ENCODE measurements around the gene PLEKHA8. TPM values are rescaled to one million over a fixed set of nuclear protein-coding genes. Genes with fewer than 3 reads are reported as not detected.

The PLEKHA8 gene
- total RNA-seq, 1 donor, result 13.8 TPM

DNA sequence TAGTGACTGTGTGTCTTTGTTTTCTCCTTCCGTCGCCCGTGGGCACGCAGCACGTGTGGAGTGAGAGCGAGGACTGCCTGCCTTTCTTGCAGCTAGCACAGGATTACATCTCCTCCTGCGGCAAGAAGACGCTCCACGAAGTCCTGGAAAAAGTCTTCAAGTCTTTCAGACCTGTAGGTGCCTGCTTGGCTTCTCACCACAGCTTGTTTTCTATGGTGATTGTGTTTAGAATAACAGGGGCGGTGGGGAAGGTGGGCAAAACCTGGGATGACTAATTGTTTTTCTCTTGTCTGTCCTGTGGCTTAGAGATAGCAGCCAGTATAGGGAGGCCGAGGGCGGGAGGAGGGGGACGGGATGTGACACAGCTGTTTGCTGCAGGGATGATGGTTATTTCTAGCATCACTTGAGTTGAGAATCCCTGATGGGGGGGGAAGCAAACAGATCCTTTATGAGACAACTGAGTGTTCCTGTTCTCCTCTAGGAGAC lies 118.0 kb downstream of the PLEKHA8 start:
- Histone ChIP-seq H3K36me3 (ENCODE audit: insufficient read depth, low read length) (peaks cover 2% of the 10 kb centered on the region), H3K27me3 (ENCODE audit: insufficient read depth, low read length) (no peaks in the 10 kb centered on the region), H3K27ac (ENCODE audit: low read depth, low read length) (no peak overlapping the region), H4K20me1 (ENCODE audit: insufficient read depth, low read length) (peaks cover 5% of the 10 kb centered on the region), H3K4me1 (ENCODE audit: insufficient read depth, low read length) (peaks cover 13% of the 10 kb centered on the region), H2AFZ (ENCODE audit: low read length) (no peak overlapping the region), H3K4me3 (ENCODE audit: insufficient read depth, low read length) (no peak overlapping the region), H3K9me3 (ENCODE audit: low read depth, low read length) (no peaks in the 10 kb centered on the region), H3K79me2 (ENCODE audit: insufficient read depth, low read length) (peaks cover 20% of the 10 kb centered on the region), H3K4me2 (ENCODE audit: insufficient read depth, low read length) (no peak overlapping the region)
- TF ChIP-seq, protein P1, sequence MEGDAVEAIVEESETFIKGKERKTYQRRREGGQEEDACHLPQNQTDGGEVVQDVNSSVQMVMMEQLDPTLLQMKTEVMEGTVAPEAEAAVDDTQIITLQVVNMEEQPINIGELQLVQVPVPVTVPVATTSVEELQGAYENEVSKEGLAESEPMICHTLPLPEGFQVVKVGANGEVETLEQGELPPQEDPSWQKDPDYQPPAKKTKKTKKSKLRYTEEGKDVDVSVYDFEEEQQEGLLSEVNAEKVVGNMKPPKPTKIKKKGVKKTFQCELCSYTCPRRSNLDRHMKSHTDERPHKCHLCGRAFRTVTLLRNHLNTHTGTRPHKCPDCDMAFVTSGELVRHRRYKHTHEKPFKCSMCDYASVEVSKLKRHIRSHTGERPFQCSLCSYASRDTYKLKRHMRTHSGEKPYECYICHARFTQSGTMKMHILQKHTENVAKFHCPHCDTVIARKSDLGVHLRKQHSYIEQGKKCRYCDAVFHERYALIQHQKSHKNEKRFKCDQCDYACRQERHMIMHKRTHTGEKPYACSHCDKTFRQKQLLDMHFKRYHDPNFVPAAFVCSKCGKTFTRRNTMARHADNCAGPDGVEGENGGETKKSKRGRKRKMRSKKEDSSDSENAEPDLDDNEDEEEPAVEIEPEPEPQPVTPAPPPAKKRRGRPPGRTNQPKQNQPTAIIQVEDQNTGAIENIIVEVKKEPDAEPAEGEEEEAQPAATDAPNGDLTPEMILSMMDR (IDR thresholded peaks at IDR 0.05; ENCODE audit: extremely low read depth, low read depth, low read length), result no peak
- no peak for DNase-seq (ENCODE audit: insufficient read length, low spot score, missing footprints)

DNA sequence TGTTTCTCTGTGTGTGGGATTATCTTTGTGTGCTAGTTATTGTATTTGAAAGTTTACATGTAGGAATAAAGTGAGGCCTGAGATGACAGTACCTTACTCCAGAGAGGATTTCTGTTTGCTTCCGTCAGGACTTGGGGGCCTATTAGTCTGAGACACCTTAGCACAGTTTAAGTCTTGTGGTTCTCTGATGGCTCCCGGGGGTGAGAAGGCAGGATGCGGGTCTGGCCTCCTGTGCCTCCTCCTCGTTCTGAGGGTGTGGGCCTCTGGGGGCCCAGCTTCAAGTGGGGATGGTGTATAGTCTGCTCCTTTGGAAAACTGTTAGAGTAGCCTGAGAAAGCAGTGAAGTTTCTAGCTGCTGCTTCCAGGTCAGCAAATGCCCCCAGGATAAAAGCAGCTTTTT lies 119.0 kb downstream of the PLEKHA8 start:
- H3K4me1 ChIP-seq (ENCODE audit: insufficient read depth, low read length), result peaks cover 10% of the 10 kb centered on the region
- no peak overlapping the region for H2AFZ ChIP-seq (ENCODE audit: low read length)
- H3K36me3 ChIP-seq (ENCODE audit: insufficient read depth, low read length), result peaks cover 2% of the 10 kb centered on the region
- no peak overlapping the region for H3K4me3 ChIP-seq (ENCODE audit: insufficient read depth, low read length)
- peaks cover 5% of the 10 kb centered on the region for H4K20me1 ChIP-seq (ENCODE audit: insufficient read depth, low read length)
- DNase-seq (ENCODE audit: insufficient read length, low spot score, missing footprints), result no peak
- no peak overlapping the region for H3K27ac ChIP-seq (ENCODE audit: low read depth, low read length)
- H3K27me3 ChIP-seq (ENCODE audit: insufficient read depth, low read length), result no peaks in the 10 kb centered on the region
- H3K4me2 ChIP-seq (ENCODE audit: insufficient read depth, low read length), result no peak overlapping the region
- peaks cover 15% of the 10 kb centered on the region for H3K79me2 ChIP-seq (ENCODE audit: insufficient read depth, low read length)
- no peaks in the 10 kb centered on the region for H3K9me3 ChIP-seq (ENCODE audit: low read depth, low read length)
- TF ChIP-seq, protein P1 (IDR thresholded peaks at IDR 0.05; ENCODE audit: extremely low read depth, low read depth, low read length), result no peak

DNA sequence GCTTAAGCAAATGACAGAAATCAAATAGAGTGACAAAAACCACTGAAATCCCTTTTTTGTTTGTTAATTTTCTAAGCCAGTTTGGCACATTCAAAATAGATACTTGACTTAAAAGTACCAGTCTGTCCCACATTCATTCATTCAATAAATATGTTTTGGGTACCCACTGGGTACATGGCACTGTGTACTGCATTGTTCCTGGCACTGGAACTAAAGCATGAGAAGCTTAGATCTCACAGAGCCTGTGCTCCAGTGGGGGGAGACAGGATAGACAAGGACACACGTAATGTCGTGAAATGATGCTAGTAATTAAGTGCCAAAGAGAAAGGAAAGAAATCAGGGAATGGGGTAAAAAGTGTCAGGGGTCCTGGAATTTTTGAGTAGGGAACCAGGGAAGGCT lies 119.6 kb downstream of the PLEKHA8 start:
- peaks cover 5% of the 10 kb centered on the region for H4K20me1 ChIP-seq (ENCODE audit: insufficient read depth, low read length)
- H3K36me3 ChIP-seq (ENCODE audit: insufficient read depth, low read length), result peaks cover 2% of the 10 kb centered on the region
- H3K4me2 ChIP-seq (ENCODE audit: insufficient read depth, low read length), result no peak overlapping the region
- DNase-seq (ENCODE audit: insufficient read length, low spot score, missing footprints), result no peak
- no peak overlapping the region for H2AFZ ChIP-seq (ENCODE audit: low read length)
- no peaks in the 10 kb centered on the region for H3K27me3 ChIP-seq (ENCODE audit: insufficient read depth, low read length)
- peaks cover 5% of the 10 kb centered on the region for H3K4me1 ChIP-seq (ENCODE audit: insufficient read depth, low read length)
- TF ChIP-seq, protein P1 (IDR thresholded peaks at IDR 0.05; ENCODE audit: extremely low read depth, low read depth, low read length), result no peak
- H3K9me3 ChIP-seq (ENCODE audit: low read depth, low read length), result no peaks in the 10 kb centered on the region
- H3K79me2 ChIP-seq (ENCODE audit: insufficient read depth, low read length), result peaks cover 15% of the 10 kb centered on the region
- no peak overlapping the region for H3K27ac ChIP-seq (ENCODE audit: low read depth, low read length)
- H3K4me3 ChIP-seq (ENCODE audit: insufficient read depth, low read length), result no peak overlapping the region

DNA sequence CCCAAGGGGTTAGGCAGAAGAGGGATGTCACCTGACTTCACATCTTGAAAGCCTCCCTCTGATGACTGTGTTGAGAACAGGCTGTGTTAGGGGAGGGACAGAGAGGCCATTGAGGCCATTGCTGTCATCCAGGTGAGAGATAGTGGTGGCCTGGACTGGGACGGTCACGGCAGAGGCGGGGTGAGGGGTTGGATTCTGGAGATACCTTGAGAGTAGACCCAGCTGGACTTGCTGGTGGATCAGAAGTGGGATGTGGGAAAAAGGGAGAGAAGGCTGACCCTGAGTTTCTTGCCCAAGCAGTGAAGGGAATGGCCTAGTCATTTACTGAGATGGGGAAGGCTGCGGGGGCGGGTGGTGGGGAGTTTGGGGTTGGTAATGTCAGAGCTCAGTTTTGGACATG lies 120.2 kb downstream of the PLEKHA8 start:
- H3K9me3 ChIP-seq (ENCODE audit: low read depth, low read length), result no peaks in the 10 kb centered on the region
- TF ChIP-seq, protein P1 (IDR thresholded peaks at IDR 0.05; ENCODE audit: extremely low read depth, low read depth, low read length), result no peak
- peaks cover 15% of the 10 kb centered on the region for H3K79me2 ChIP-seq (ENCODE audit: insufficient read depth, low read length)
- H4K20me1 ChIP-seq (ENCODE audit: insufficient read depth, low read length), result peaks cover 5% of the 10 kb centered on the region
- H3K4me2 ChIP-seq (ENCODE audit: insufficient read depth, low read length), result no peak overlapping the region
- DNase-seq (ENCODE audit: insufficient read length, low spot score, missing footprints), result no peak
- no peak overlapping the region for H3K4me3 ChIP-seq (ENCODE audit: insufficient read depth, low read length)
- H3K27me3 ChIP-seq (ENCODE audit: insufficient read depth, low read length), result no peaks in the 10 kb centered on the region
- H3K4me1 ChIP-seq (ENCODE audit: insufficient read depth, low read length), result no peaks in the 10 kb centered on the region
- peaks cover 2% of the 10 kb centered on the region for H3K36me3 ChIP-seq (ENCODE audit: insufficient read depth, low read length)
- H2AFZ ChIP-seq (ENCODE audit: low read length), result no peak overlapping the region
- no peak overlapping the region for H3K27ac ChIP-seq (ENCODE audit: low read depth, low read length)

Measured in osteoblast (primary cell).